Gastroesophageal sphincter (tissue), 3 donors: Measurements from ENCODE around the gene NUAK1.

Source experiments
- CTCF ChIP-seq, 4 experiments: fragments of 200-600 bp in 2 of 4; fragments of 450-650 bp in 2 of 4; sonication (generic) in 1 of 4; IDR thresholded peaks; one replicate each; pipeline ENCODE4 v1.5.1; 2017 to 2019; ENCODE audit warnings: antibody characterized with exemption in 4 of 4, mild to moderate bottlenecking in 2 of 4, moderate library complexity in 2 of 4
- EP300 ChIP-seq: sonication (generic); formaldehyde crosslinking; IDR thresholded peaks from one replicate; pipeline ENCODE4 v1.6.1; 2017; ENCODE audit warnings: antibody characterized with exemption, mild to moderate bottlenecking
- POLR2A ChIP-seq, 2 donors: fragments of 450-650 bp; IDR thresholded peaks; one replicate each; pipeline ENCODE4 v1.6.1; 2017; ENCODE audit warnings: antibody characterized with exemption in 2 of 2, mild to moderate bottlenecking in 2 of 2, moderate library complexity in 1 of 2

GRCh38 chr12:106131676-106132075 is 7.1 kb downstream of the NUAK1 start:
- no peak for TF ChIP-seq POLR2A (IDR thresholded peaks at IDR 0.05)
- TF ChIP-seq CTCF (IDR thresholded peaks at IDR 0.05) = no peak
- TF ChIP-seq EP300 = no peak
